Left ventricle myocardium inferior (tissue), 1 donor: ENCODE data around the gene WBP4. TPM values are rescaled to one million over a fixed set of nuclear protein-coding genes. Genes with fewer than 3 reads are reported as not detected.

Experiments used
- DNase-seq: peaks from one replicate; pipeline ENCODE4 v3.0.0-alpha.2; 2020
- H3K27ac ChIP-seq: fragments of 200-600 bp; replicated peaks from 2 replicates; pipeline ENCODE4 v1.8.0; 2021
- H3K27me3 ChIP-seq: fragments of 200-600 bp; 2 replicates; pipeline ENCODE4 v1.8.0; 2021; ENCODE audit warnings: low read depth
- H3K36me3 ChIP-seq: fragments of 200-600 bp; 2 replicates; pipeline ENCODE4 v1.8.0; 2021
- H3K4me1 ChIP-seq: fragments of 200-600 bp; 2 replicates; pipeline ENCODE4 v1.8.0; 2021
- H3K4me3 ChIP-seq: fragments of 200-600 bp; 2 replicates; pipeline ENCODE4 v1.8.0; 2021; ENCODE audit warnings: mild to moderate bottlenecking, moderate library complexity
- H3K9me3 ChIP-seq: fragments of 200-600 bp; replicated peaks from 2 replicates; pipeline ENCODE4 v1.8.0; 2021
- CTCF ChIP-seq: fragments of 200-600 bp; IDR thresholded peaks from 2 replicates; pipeline ENCODE4 v1.8.0; 2021; ENCODE audit warnings: antibody characterized with exemption, mild to moderate bottlenecking, borderline replicate concordance
- intact Hi-C: fragments of 100-400 bp; cut with micrococcal nuclease; formaldehyde crosslinking; loops from one replicate; pipeline ENCODE4 v1.11.0; 2022
- total RNA-seq: library from RNA; stranded (reverse); fragmentation: NEBNext Ultra II Directional; extraction: Animal tissue kit (Norgen Biotek cat#: 25700); gene quantifications from one replicate; pipeline ENCODE4 v1.2.1, GENCODE V29; 2021
- donor health status: DM: no; HTN: yes; CAD: no; lungs with severe emphysema.

The WBP4 gene
- total RNA-seq, 1 donor from 2014 or later: 22.6 TPM

- no peak for DNase-seq
- intact Hi-C loops: no loop called here
- Histone ChIP-seq H3K27ac (no peak overlapping the region), H3K27me3 (no peaks in the 10 kb centered on the region), H3K4me1 (no peaks in the 10 kb centered on the region), H3K9me3 (no peaks in the 10 kb centered on the region), H3K36me3 (no peaks in the 10 kb centered on the region), H3K4me3 (no peak overlapping the region)
- no peak for TF ChIP-seq CTCF
Observed at GRCh38 chr13:41099986-41100385, 38.7 kb downstream of the WBP4 start.

DNA sequence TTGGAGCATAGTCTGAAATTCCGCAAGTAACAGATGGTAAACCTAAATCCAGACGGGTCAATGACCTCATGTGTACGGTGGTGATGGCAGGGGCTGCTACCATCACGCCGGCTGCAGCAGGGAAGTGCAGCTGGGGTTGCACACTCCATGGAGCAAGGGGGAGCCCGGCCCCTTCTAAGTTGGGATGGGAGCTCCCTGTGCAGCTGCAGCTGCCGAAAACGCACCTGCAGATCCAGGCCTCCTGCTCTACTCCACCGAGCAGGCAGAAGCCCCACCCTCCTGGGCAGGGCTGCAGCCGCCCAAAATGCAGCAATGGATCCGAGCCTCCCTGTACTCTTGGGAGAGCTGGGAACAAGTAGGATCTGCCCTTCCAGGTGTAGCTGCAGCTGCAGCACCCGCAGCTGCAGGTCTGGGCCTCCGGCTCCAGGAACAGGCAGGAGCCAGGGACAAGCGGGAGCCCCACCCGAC lies 45.8 kb downstream of the WBP4 start:
- peaks cover 2% of the 10 kb centered on the region for H3K9me3 ChIP-seq
- H3K4me3 ChIP-seq: no peak overlapping the region
- H3K27ac ChIP-seq: no peak overlapping the region
- DNase-seq: no peak
- TF ChIP-seq CTCF: no peak
- intact Hi-C loops: no loop called here
- no peaks in the 10 kb centered on the region for H3K4me1 ChIP-seq
- no peaks in the 10 kb centered on the region for H3K27me3 ChIP-seq
- H3K36me3 ChIP-seq: no peaks in the 10 kb centered on the region

- TF ChIP-seq CTCF: no peak
- intact Hi-C loops: no loop called here
- Histone ChIP-seq H3K36me3 (no peaks in the 10 kb centered on the region), H3K4me3 (no peak overlapping the region), H3K27ac (no peak overlapping the region), H3K27me3 (no peaks in the 10 kb centered on the region), H3K9me3 (peaks cover 6% of the 10 kb centered on the region), H3K4me1 (no peaks in the 10 kb centered on the region)
- DNase-seq: no peak
Observed at GRCh38 chr13:41107584-41108014, 46.3 kb downstream of the WBP4 start.

DNA sequence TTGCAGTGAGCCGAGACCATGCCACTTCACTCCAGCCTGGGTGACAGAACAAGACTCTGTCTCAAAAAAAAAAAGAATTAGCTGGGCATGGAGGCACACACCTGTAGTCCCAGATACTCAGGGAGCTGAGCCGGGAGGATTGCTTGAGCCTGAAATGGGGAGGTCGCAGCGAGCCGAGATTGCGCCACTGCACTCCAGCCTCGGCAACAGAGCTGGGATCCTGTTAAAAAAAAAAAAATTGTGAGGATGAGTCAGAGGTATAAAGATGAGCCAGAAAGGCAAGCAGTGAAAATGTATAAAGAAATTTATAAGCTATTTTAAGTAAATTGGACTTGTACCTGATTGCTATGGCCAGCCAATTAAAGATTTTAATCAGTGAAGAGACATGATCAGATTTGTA lies 50.1 kb downstream of the WBP4 start:
- no peak for TF ChIP-seq CTCF
- Histone ChIP-seq H3K36me3 (no peaks in the 10 kb centered on the region), H3K27me3 (no peaks in the 10 kb centered on the region), H3K9me3 (peaks cover 10% of the 10 kb centered on the region), H3K4me3 (no peak overlapping the region), H3K4me1 (no peaks in the 10 kb centered on the region), H3K27ac (no peak overlapping the region)
- DNase-seq: no peak
- intact Hi-C loops: no loop called here

DNA sequence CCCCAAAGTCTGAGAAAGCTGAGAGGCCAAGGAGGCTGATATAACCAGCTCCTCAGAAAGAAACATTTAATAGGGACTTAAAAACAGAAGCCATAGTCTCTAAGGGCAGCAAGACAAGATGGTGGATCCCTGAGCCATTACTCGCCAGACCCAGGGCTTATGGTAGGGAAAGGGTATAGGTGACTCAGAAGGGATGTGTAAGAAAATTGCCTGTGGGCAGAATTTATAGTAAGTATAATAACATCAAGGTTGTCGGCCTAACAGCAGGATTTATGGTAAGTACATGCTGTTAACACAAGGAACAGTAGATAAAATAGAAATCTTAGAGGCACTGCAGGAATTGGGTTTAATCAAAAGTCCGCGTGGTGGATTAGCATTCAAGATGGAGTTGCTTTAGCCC lies 56.6 kb downstream of the WBP4 start:
- H3K36me3 ChIP-seq: no peaks in the 10 kb centered on the region
- no peaks in the 10 kb centered on the region for H3K27me3 ChIP-seq
- H3K4me3 ChIP-seq: no peak overlapping the region
- intact Hi-C loops: no loop called here
- no peak for DNase-seq
- no peak for TF ChIP-seq CTCF
- H3K27ac ChIP-seq: no peak overlapping the region
- peaks cover under 1% of the 10 kb centered on the region for H3K9me3 ChIP-seq
- H3K4me1 ChIP-seq: no peaks in the 10 kb centered on the region

GRCh38 chr13:41122838-41123237 lies 61.5 kb downstream of the WBP4 start:
- no peak overlapping the region for H3K27ac ChIP-seq
- no peaks in the 10 kb centered on the region for H3K9me3 ChIP-seq
- TF ChIP-seq CTCF: no peak
- no peak overlapping the region for H3K4me3 ChIP-seq
- DNase-seq: no peak
- intact Hi-C loops: no loop called here
- peaks cover 10% of the 10 kb centered on the region for H3K4me1 ChIP-seq
- H3K27me3 ChIP-seq: no peaks in the 10 kb centered on the region
- no peaks in the 10 kb centered on the region for H3K36me3 ChIP-seq
